Pericardium fibroblast (primary cell): ENCODE measurements around the gene ALG1. TPM values are rescaled to one million over a fixed set of nuclear protein-coding genes. Genes with fewer than 3 reads are reported as not detected.

ENCODE experiments used
- total RNA-seq: library from RNA; depleted of rRNA; stranded (reverse); fragments of >200 nt; gene quantifications from 2 replicates; pipeline ENCODE4 v1.2.3, GENCODE V29; 2015

ALG1 gene, protein sequence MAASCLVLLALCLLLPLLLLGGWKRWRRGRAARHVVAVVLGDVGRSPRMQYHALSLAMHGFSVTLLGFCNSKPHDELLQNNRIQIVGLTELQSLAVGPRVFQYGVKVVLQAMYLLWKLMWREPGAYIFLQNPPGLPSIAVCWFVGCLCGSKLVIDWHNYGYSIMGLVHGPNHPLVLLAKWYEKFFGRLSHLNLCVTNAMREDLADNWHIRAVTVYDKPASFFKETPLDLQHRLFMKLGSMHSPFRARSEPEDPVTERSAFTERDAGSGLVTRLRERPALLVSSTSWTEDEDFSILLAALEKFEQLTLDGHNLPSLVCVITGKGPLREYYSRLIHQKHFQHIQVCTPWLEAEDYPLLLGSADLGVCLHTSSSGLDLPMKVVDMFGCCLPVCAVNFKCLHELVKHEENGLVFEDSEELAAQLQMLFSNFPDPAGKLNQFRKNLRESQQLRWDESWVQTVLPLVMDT
- total RNA-seq = 24.7 and 35.6 TPM in 2 replicates

DNA sequence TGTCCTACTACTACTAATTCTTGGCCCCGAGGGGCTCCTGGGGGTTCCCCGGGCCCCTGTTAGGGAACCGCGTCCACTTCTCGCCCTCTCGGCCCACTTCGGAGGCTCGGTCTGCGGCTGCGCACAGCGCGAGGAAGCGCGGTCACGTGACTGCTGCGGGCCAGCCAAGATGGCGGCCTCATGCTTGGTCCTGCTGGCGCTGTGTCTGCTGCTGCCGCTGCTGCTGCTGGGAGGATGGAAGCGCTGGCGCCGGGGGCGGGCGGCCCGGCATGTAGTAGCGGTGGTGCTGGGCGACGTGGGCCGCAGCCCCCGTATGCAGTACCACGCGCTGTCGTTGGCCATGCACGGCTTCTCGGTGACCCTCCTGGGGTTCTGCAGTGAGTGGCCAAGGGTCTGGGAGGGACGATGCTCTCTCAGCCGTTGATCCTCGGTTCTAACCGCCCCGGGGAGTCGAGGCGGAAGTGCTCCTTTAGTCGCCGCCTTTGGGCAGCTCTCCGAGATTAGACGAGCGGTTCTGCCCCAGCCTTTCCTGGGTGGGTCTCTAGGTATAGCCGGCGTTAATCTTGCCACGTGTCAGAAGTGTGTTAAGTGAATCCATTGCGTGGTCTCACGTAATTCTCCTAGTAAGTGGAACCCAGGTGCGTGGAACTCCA, at the start of gene ALG1:
Gene ALG1, plus strand, starts transcription at position 163 of the 653 bp plus-strand sequence. Its CDS starts 7 bp downstream, at position 170.

DNA sequence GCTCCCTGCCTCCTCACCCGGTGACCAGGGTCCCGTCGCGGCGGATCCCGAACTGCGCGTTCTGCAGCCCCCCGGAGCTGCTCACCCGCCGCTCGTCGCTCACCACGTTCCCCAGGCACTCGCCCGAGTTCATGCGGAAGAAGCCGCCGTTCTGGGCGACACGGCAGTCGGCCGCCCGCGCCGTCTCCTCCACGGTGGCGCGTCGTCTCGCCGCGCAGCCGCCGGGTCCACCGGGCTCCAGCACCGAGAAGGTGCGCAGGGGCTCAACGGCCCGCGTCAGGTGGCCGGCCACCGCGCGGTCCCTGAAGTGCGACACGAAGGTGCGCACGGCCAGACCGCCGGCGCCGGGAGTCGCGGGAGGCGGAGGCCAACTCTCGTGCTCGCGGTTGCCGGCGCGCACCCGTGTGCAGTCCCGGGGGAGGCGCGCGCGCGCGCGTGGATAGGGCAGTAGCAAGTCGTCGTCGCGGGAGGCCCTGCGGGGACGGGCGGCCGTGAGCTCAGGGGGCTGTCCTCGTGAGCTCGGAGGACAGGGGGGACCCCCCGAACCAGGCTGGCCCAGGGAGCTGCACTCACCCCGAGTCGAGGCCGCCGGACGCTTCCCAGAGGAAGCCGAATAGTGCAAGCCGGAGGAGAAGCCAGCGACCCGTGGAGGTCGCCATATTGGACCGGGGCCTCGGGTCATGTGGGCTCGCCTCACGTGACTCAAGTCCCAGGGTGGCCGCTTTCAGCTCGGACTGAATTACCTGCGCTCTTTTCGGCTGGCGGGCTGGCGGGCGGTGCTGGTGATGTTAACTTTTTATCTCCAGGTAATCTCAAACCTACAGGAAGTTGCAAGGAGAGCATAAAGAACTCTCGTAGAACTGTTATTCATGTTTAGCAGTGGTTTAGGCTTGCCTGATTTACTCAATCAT, 38.1 kb upstream of the ALG1 start, which contains the start of gene NAGPA:
Gene NAGPA, minus strand, starts transcription at position 680 of the 911 bp plus-strand sequence. Its CDS starts 21 bp downstream, at position 659.

DNA sequence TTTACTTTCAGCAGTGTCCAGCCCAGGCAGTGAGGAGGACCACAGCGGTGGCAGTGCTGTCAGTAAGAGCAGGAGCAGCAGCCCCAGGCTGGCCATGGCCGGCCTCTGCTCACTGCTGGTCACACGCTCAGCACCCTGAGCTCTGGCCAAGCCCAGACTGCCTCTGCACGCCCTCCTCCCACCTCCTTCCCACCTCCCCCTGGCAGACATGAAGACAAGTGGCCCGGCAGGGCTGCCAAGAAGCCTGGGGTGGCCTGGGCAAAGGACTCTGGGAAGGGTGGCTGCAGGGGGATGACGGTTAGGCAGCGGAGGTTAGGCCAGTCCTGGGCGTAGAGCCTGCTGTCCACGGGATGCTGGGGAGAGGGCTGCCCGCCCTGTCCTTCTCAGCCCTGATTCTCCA, 5.8 kb upstream of the ALG1 start, which contains the start of gene C16orf89:
Gene C16orf89, minus strand, starts transcription at position 144 of the 400 bp plus-strand sequence. Its CDS starts 48 bp downstream, at position 96.

DNA sequence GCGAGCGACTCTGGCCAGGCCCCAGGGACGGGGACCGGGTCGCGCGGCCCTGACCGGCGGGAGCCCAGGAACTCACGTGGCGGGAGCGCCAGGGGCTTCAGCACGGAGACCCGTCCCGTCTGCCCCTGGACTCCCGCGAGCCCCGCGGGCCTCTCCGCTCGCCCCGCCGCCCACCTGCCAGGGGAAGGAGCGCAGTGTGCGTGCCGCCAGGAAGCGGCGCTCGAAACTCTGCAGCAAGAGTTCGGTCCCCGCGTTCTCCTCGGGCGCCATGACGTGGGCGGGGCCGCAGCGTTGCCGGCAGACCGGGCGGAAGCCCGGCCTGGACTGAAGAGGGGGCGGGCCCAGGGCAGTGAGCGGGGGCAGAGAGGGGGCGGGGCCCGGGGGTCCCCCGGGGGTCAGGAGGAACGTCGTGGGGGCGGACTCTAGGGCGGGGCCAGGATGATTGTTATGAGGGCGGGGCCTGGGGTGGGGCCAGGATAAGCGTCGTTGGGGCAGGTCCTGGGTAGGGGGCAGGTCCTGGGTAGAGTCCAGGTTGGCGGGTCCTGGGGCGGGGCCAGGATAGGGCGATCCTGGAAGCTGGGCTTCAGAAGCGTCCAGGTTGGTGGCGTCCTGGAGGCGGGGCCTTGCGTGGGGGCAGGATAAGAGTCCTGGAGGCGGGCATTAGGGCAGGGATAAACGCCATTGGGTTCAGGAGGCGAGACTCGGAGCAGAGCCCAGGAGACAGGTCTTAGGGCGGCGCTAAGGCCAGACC, 26.0 kb downstream of the ALG1 start, which contains the start of gene EEF2KMT:
Gene EEF2KMT, minus strand, starts transcription at position 326 of the 751 bp plus-strand sequence. Its CDS starts 56 bp downstream, at position 270.

Other genes with a start within 250 kb of the ALG1 start
- 23.7 and 31.3 TPM in 2 replicates for gene GLYR1, start 224.6 kb upstream of the ALG1 start, total RNA-seq
- gene UBN1, start 224.4 kb upstream of the ALG1 start, total RNA-seq = 26.7 and 33.5 TPM in 2 replicates
- 13.3 and 49.7 TPM in 2 replicates for gene PPL, start 134.7 kb upstream of the ALG1 start, total RNA-seq
- under 0.01 and 0.47 TPM in 2 replicates for gene SEC14L5, start 113.5 kb upstream of the ALG1 start, total RNA-seq
- 19.1 and 37.5 TPM in 2 replicates for gene NAGPA, start 37.9 kb upstream of the ALG1 start, total RNA-seq
- gene C16orf89, start 5.9 kb upstream of the ALG1 start, total RNA-seq = 0.34 and 0.82 TPM in 2 replicates
- 5.7 and 17.2 TPM in 2 replicates for gene EEF2KMT, start 26.0 kb downstream of the ALG1 start, total RNA-seq